Stimulated activated CD4-positive, alpha-beta T cell treated with anti-CD3 and anti-CD28 coated beads, TNF-alpha, amount 100 ng/mL, for 48 hours (primary cell): ENCODE data around the gene HOXA3.

Source experiments
- DNase-seq, 3 donors: peaks; one replicate each; pipeline ENCODE4 v3.0.0-alpha.2; 2020; ENCODE audit warnings: low read depth in 3 of 3

The HOXA3 gene

DNA sequence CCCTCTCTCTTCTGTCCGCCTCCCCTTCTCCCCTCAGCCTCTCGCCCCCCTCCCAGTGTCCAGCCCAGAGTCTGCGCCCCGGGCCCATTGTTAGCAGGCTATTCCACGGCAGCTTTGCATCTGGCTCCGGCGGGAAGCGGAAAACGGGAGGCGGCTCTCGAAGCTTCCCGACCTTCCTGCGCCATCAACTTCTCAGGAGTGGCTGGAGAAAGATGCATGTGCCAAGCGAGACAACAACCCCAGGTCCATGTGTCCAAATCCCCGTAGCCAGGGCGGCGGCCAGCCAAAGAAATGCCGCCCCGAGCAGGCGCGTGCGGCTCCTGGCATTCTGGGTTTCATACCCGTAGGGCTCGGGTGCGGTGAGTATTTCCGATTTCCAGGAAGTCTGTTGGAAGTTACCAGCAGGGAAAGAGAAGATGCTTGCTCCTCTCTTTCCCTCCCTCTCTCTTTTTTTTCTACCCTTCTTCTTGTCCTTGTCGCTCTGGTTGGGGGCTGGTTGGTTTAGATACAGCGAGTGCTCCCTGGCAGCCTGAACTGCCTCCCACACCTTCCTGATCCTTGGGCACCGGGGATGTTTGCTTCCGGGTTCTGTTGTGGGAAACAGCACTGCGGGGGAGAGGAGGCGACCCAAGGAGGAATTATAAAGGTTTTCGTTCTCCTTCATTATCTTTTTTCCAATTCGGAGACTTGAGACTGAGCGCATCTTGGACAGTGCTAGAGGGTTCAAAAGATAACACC, 48.7 kb downstream of the HOXA3 start:
- DNase-seq, result no peak

- DNase-seq, result no peak
These were observed 49.6 kb downstream of the HOXA3 start, which contains the start of gene HOXA2 for GRCh38 chr7:27102581-27103442. TSS of gene HOXA2 (minus strand) at chr7:27102683. CDS start at chr7:27102500, 183 bp downstream.

DNA sequence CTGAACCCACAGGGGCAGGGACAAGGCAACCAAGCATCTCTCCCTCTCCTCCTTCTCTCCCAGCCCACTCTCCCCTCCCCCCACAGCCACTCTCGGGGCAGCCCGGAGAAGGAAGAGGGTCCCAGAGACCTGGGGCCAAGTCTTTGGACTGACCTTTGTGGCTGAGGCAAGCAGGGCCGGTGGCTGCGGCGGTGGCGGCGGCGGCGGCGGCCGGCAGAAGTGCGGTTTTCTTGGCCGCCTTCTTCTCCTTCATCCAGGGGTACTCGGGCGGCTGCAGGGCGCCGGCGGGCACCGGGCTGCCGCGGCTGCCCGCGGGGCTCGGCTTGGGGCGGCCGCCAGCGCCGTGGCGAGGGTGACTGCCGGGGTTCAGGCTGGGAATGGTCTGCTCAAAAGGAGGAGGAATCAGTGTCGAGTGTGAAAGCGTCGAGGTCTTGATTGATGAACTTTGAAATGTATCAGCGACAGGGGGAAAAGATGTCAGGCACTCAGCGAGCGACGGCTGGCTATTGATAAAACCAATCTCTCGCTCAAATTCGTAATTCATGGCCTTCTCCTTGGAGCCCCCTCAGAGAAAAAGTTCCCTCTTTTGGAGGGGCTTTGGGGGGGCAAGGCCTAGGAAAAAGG, 50.3 kb downstream of the HOXA3 start:
- DNase-seq, result no peak

DNA sequence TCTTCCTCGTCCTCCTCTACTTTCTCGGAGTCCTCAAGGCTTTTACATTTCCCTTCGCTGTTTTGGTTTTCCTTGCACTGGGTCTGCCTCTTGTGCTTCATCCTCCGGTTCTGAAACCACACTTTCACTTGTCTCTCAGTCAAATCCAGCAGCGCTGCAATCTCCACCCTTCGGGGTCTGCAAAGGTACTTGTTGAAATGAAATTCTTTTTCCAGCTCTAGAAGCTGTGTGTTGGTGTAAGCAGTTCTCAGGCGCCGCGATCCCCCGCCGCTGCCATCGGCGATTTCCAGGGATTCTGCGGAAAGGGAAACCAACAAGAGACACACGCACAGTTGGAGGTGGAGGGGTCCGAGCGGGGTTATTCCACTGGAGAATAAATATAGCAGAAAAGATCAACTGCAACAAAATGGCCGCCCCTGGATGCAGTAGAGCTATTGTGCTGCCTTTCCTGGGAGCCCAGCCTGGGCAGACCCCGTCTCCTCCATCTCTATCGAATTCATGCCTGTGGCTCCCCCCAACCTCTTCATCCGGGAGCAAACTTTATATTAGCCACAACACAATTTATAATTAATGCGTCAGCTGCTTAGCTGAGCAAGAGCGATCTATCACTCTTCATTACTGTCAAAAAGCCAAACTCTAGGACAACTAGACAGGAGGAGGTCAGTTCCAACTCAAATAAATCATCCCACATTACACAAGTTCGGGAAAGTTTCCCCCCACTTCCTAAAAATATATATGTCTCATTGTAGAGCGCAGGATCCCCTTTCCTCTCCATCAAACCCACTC, 51.0 kb downstream of the HOXA3 start:
- DNase-seq, result no peak

DNA sequence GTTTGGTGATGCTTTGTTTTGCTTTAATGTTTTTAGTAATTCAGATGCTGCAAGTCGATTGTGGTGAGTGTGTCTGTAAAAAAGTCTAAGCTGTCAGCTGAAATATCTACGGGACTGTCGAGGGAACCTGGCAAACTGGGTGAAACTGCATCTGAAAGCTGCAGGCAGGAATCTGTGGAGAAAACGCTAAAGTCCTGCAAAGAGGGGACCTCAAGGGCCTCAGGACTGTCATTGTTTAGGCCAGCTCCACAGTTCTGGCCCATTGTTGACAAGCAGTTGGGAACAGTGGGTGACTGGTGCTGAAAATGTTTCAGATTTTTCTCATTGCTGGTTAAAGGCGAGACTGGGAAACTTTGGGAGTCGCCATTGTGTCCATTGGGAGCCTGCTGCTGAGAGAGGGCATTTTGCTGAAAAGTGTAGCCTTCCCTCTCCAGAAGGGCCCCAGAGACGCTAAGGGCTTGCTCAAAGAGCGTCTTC, 51.7 kb downstream of the HOXA3 start:
- DNase-seq, result no peak

DNA sequence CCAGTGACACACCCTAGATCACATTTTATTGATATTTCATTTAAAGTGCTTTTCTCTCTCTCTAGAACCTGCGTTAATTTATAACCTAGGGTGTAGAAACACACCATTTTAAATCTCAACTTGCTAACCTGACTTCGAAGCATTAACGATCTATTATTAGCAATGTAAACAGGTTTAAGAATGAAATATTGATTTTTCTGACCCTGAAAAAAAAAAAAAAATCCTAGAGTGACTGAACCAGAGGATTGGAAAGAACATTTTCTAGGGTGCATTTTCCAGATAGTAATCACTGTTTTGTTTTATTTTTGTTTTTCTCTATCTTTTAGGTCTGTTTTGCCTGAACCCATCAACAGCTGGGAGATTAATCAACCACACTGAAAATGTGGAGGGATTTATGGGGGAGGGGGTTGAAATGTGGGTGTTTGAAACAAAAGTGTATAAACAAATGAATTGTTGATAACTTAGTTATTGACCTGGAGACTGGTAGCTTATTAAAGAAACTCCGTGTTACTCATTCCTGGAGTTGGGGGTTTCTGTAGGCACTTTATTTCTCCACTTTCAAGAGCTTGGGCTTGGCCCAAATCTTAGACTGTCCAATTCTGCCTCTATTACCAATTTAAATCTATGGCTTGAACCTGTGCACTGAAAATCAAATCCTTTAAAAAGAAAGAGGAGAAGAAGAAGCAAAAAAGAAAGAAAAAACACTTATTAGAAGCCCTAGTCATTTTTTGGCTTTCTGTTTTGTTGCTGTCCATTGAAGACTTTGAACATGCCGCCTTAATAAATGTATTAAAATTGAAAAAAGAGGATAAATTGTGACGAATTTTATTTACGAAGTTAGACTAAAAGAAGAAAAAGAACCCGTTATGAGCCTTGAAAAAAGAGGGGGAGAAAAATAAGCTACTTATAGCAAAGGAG, 52.7 kb downstream of the HOXA3 start:
- DNase-seq, result no peak

DNA sequence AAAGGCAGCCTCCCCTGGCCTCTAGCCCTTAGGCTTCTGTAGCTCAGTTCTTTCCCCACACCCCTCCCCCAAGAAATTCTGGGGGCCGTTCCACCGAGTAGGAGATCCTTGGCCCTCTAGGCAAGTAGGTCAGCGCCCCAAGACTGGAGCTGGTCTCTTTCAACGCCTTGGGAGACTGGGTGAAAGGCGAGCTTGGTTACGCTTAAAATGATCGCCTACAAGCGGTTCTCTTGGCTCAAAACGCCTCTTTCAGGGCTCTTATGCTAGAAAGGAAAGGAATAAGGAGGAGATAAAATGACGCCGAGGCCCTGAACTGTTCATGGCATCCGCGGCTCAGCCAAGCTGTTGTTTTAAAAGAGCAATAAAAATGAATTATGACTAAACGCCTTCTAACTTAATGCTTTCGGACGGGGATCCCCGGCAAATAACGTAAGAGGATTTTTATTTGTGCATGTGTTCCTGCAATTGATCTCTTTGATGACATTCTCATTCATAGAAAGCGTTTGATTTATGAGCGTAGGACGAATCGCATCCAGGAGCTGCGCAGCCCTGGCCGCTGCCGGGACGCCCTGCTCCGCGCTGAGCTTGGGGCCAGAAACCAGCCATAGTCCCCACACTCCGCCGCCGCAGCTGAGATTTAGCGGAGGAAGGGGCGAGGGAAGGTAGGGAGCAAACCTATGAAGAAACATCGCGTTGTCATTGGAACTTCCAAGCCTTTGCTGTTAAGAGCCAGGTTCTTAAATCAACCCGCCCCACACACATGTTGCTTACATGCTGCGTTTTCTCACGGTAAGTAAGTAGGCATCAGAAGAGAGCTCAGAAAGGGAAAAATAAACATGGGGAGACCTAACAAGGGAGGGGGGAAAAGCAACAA, 53.6 kb downstream of the HOXA3 start:
- DNase-seq, result no peak

GRCh38 chr7:27097686-27098577, 54.5 kb downstream of the HOXA3 start:
- DNase-seq, result no peak

- DNase-seq, result no peak
These were observed 55.4 kb downstream of the HOXA3 start for GRCh38 chr7:27096768-27097514.

DNA sequence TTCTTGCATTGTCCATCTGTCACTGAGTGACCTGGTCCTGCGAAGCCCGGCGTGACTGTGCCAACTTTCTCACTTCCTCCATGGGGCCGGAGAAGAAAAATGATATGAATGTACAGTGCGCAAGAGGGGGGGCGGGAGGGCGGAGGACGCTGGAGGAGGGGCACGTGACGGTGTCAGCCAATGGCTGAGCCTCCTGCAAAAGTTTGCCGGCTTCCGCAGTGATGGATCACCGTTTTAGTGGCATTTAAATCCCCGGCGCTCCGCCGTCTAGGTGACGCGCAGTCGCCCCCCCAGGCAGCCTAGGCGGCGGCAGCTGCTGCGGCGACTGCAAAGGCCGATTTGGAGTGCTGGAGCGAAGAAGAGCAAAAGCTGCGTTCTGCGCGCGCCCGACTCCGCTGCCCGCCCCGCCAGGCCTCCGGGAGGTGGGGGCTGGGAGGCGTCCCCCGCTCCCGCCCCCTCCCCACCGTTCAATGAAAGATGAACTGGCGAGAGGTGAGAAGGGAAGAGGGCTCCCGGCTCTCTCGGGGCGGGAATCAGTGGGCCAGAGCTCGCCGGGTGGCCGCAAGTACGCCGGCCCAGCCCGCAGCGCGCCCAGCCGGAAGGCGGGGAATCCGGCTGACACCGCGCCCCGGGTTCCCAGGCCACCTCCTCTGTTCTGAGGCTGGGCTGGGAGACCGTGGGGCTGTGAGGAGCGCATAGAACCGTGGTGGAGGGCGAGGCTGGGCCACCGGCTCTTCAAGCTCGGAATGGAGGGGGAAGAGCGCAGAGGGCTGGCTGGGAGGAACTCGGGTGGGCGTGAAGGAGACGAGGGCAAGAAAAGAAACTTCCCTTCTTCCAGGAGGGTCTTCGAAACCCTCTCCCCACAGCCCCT, 56.3 kb downstream of the HOXA3 start, which contains the start of gene HOXA1:
HOXA1 (minus strand) TSS at position 104 of the 871 bp plus-strand sequence; CDS start at position 16, 88 bp downstream.
- peak; percentile 32 to 61 (median 59) for DNase-seq

DNA sequence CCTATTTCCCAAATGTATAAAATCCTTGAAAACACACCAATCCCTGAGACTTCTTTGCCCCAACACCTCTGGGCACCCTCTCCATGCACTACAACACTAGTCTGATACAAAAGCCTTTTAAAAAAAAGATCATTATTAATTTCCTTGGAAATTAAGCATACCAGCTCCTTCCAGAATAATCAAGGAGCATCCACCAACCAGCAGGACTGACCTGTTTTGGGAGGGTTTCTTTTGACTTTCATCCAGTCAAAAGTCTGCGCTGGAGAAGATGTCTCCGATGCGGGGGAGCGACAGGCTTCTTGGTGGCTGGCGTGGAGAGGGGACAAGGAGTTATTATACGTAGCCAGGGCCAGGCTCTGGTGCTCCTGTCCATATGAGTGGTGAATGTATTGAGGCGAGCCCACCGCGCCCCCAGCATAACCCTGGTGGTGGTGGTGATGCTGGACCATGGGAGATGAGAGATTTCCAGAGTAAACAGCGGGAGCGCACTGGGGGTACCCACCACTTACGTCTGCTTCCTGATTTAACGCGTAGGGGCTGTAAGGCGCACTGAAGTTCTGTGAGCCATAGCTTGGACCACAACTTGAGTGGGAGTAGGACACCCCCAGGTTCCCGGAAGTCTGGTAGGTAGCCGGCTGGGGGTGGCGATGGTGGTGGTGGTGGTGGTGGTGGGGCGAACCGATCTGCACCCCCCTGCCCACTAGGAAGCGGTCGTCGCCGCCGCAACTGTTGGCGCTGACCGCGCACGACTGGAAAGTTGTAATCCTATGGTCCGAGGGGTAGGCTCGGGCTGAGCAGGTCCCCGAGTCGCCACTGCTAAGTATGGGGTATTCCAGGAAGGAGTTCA, 57.1 kb downstream of the HOXA3 start:
- no peak for DNase-seq

GRCh38 chr7:27094304-27095049, 57.9 kb downstream of the HOXA3 start:
- no peak for DNase-seq

DNA sequence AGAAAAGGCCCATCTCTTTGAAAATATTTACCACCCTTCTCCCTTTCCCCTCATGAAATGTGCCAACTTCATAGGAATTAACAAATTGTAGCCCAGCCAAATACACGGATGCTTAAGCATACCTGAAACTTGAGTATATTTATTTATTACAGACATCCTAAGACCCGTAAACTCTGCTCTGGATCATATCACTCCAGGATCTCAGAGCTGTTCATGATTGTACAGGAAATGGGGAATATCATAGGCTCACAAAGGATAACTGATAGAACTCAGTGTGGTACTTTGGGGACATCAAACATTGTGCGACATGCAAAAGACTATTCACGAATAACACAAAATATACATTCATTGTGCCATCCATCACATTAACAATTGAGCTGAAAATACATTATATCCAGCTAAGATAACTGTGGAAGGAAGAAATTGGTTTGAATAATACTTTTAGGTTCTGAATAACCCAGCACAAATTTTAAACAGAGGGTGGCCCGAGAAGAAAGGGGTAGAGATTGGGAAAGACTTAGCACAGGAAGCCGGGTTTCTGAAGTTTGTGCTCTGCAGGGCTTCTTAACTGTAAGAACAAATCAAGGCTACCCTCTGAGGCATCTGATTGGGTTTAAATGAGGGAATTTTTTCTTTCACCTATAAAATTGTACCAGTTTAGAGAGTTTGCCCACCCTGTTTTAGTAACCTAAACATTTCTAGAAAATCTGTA, 59.0 kb downstream of the HOXA3 start:
- DNase-seq, result no peak

DNA sequence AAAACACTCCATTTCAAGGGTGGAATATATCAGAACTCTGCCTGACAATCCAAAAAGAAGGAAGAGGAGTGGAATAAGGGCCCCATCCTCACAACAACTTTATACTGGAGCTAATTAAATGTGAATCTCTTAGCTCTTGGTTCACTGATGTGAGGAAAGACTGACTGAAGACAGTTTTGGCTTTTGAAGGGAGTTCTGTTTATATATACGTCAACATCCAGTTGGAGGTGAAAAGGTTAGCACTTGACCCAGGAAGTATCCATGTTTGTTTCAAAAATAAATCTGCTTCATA, 59.6 kb downstream of the HOXA3 start:
- DNase-seq, result no peak
